ENCODE data around the gene MAP1LC3B. TPM values are rescaled to one million over a fixed set of nuclear protein-coding genes. Genes with fewer than 3 reads are reported as not detected.

The MAP1LC3B gene
- total and polyA plus RNA-seq, 12 donors = 43.3 to 116 (median 66.2) TPM

DNA sequence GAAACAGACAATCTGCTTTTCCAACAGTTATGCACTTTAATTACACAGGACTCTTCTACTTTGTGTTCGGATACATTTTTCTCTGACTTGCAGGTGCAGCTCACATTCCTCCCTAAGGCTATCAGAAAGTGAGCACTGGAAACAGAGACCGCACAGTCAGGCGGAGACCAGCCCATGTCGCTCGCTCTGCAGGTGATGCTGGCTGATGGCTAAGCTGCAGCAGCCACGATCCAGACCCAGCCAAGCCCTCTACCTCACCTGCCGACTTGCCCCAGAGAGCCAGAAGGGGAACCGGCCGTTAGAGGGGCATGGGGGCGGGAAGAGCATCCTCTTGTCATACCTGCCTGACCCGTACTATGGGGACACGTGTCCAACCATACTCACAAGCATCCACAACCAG is 33.8 kb downstream of the MAP1LC3B start:
- TF ChIP-seq POLR2A (IDR thresholded peaks at IDR 0.05) = no peak
- TF ChIP-seq, protein P1, sequence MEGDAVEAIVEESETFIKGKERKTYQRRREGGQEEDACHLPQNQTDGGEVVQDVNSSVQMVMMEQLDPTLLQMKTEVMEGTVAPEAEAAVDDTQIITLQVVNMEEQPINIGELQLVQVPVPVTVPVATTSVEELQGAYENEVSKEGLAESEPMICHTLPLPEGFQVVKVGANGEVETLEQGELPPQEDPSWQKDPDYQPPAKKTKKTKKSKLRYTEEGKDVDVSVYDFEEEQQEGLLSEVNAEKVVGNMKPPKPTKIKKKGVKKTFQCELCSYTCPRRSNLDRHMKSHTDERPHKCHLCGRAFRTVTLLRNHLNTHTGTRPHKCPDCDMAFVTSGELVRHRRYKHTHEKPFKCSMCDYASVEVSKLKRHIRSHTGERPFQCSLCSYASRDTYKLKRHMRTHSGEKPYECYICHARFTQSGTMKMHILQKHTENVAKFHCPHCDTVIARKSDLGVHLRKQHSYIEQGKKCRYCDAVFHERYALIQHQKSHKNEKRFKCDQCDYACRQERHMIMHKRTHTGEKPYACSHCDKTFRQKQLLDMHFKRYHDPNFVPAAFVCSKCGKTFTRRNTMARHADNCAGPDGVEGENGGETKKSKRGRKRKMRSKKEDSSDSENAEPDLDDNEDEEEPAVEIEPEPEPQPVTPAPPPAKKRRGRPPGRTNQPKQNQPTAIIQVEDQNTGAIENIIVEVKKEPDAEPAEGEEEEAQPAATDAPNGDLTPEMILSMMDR (IDR thresholded peaks at IDR 0.05) = no peak
- 87 to 97% (median 91%) methylated on average over 11 to 12 of the region's 12 CpGs for WGBS, 4 donors
- H3K9me3 ChIP-seq (replicated peaks in 1 of 3) = no peaks in the 10 kb centered on the region
- H3K36me3 ChIP-seq (replicated peaks in 1 of 2) = peaks cover 0 to 45% of the 10 kb centered on the region in 2 donors
- no peaks in the 10 kb centered on the region for H3K4me1 ChIP-seq (replicated peaks in 1 of 2)
- H3K4me3 ChIP-seq = no peak overlapping the region
- H3K27ac ChIP-seq = no peak overlapping the region
- intact Hi-C loops (cut with DNase I) = loop anchor here in 1 of 2 donors (10.0 kb wide), 1 partner anchor 209 kb away; no protein-coding TSS in a partner anchor
- peak in 1 of 7 donors; percentile 11 for DNase-seq
- H3K27me3 ChIP-seq = no peaks in the 10 kb centered on the region

DNA sequence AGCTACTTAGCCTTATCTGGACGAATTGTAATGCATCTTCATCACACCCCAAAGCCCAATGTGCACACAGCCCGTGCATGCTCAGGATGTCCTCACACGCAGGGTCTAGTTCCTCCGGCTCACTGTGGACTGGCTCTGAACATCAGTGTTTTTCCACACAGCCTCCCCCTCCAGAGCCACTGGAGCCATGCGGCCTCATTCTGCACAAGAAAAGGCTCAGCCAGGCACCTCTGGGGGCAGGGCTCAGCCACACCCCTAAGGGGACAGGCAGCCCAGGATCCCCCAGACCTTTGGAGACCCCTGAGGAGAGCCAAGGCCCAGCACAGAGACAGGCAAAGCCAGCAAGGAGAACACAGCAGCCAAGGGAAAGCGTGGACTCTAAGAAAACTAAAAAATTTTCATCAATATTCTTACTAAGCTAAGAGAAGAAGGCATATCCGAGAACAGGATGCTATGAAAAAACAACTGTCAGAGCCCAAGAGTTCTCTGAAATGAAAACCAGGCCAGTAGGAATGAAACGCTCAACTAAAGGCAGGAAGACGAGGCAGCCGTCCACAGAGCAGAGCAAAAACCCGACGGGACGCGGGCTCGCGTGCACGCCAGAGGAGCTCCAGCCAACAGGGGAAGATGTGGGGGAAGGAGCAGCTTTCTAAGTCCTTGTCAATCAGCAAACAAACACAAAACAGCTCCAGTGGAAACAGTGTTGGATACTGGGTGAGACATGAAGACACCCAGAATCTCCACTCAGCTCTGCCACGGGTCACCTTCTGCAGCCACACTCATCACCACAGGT is 34.5 kb downstream of the MAP1LC3B start:
- Histone ChIP-seq H3K4me1 (replicated peaks in 1 of 2) (peaks cover 2% of the 10 kb centered on the region in 2 donors), H3K27ac (no peak overlapping the region), H3K4me3 (no peak overlapping the region), H3K36me3 (replicated peaks in 1 of 2) (peaks cover 0 to 41% of the 10 kb centered on the region in 2 donors), H3K9me3 (replicated peaks in 1 of 3) (no peaks in the 10 kb centered on the region), H3K27me3 (no peaks in the 10 kb centered on the region)
- intact Hi-C loops (cut with DNase I) = loop anchor here in 1 of 2 donors (10.0 kb wide), 1 partner anchor 208 kb away; no protein-coding TSS in a partner anchor
- WGBS, 4 donors = 87 to 91% (median 89%) methylated on average over 18 of the region's 18 CpGs
- TF ChIP-seq, protein P1 (IDR thresholded peaks at IDR 0.05) = no peak
- no peak for TF ChIP-seq POLR2A (IDR thresholded peaks at IDR 0.05)
- DNase-seq = peak in 1 of 7 donors; percentile 8

DNA sequence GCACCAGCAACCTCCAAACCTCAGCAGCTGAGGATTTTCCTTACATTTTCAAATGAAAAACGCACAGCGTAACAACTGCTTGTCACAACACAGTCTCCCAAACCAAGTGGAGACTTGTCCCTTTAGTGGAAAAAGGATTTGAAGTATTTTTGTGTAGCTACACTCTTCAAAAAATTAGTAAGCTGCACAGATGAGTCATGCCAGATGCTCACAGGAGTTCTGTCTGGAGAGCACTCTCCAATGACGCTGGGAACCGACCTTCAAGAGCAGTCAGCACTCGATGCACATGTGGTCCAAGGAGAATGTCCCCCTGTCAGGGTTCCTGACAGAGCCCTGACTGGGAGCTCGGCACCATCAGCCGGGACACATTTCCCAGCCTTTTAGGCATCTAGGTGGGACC is 39.8 kb downstream of the MAP1LC3B start:
- Histone ChIP-seq H3K4me1 (replicated peaks in 1 of 2) (peaks cover 16 to 33% of the 10 kb centered on the region in 2 donors), H3K36me3 (replicated peaks in 1 of 2) (peaks cover 0 to 30% of the 10 kb centered on the region in 2 donors), H3K4me3 (no peak overlapping the region), H3K27me3 (no peaks in the 10 kb centered on the region), H3K27ac (peak overlapping the region in 3 of 5 donors; percentile 34 to 81 (median 80)), H3K9me3 (replicated peaks in 1 of 3) (no peaks in the 10 kb centered on the region)
- DNase-seq = peak; percentile 75 to 90 (median 88)
- WGBS, 4 donors = 39 to 48% (median 46%) methylated on average over 7 of the region's 7 CpGs
- intact Hi-C loops (cut with DNase I) = no loop called here
- no peak for TF ChIP-seq POLR2A (IDR thresholded peaks at IDR 0.05)
- TF ChIP-seq, protein P1 (IDR thresholded peaks at IDR 0.05) = no peak

DNA sequence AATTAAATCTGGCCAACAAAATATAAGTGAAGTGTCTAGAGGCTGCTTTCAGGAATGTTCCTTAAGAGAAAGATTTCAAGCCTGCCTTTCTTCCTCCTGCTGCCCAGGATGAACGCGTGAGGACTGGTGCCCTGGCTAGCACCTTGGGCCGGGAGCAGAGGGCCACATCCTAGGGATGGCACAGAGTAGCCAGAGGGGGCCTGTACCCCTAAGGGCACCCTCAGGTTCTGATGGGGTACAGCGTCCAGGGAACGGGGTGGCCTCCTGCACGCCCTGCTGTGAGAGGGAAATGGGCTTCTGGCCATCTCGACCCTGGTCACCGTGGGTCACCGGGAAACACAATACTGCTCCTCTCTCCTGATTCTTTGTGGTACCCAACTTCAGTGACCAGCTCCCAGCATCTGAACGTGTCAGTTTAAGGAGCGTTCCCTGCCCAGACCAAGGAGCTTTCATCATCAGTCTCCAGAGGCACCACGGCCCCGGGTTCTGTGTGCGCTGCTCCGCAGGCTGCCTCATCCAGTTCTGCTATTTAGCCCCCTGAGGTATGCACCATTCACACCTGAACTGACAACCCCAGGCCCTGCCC is 40.3 kb downstream of the MAP1LC3B start:
- DNase-seq = peak in 1 of 7 donors; percentile 11
- intact Hi-C loops (cut with DNase I) = no loop called here
- Histone ChIP-seq H3K27me3 (no peaks in the 10 kb centered on the region), H3K27ac (peak overlapping the region in 3 of 5 donors; percentile 34 to 81 (median 80)), H3K36me3 (replicated peaks in 1 of 2) (peaks cover 0 to 30% of the 10 kb centered on the region in 2 donors), H3K4me1 (replicated peaks in 1 of 2) (peaks cover 16 to 35% of the 10 kb centered on the region in 2 donors), H3K4me3 (no peak overlapping the region), H3K9me3 (replicated peaks in 1 of 3) (no peaks in the 10 kb centered on the region)
- no peak for TF ChIP-seq POLR2A (IDR thresholded peaks at IDR 0.05)
- TF ChIP-seq, protein P1 (IDR thresholded peaks at IDR 0.05) = no peak
- 84 to 86% (median 85%) methylated on average over 15 of the region's 15 CpGs for WGBS, 4 donors
